ENCODE measurements around the gene OXSM. TPM values are rescaled to one million over a fixed set of nuclear protein-coding genes. Genes with fewer than 3 reads are reported as not detected.

The OXSM gene
- total and polyA plus RNA-seq, 10 of the 15 experiments (the other 5 are each of a cell fraction or from before 2014, with no cell fraction given): 12.9 to 37.5 (median 22.1) TPM

DNA sequence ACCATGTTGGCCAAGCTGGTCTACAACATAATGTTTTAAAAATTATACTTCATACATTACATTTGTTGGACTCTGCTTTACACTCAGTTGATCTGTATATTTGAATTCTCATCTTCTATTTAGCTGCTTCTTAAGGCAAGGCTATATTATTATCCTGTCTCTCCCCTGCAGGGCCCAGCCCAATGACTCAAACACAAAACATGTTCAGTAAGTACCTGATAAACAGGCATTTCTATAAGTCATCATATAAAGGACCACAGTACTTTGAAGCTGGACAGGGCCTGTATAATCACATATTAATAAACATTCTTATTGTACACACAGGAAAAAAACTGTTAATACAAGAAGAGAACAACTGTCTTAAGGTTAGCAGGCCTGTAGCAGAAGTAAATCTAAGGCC is 42.9 kb upstream of the OXSM start (continued):
- TF ChIP-seq EED (IDR thresholded peaks at IDR 0.05; ENCODE audit: low read depth): no peak
- TF ChIP-seq NR2F1 (conservative IDR thresholded peaks at IDR 0.05): no peak
- TF ChIP-seq, protein P1, sequence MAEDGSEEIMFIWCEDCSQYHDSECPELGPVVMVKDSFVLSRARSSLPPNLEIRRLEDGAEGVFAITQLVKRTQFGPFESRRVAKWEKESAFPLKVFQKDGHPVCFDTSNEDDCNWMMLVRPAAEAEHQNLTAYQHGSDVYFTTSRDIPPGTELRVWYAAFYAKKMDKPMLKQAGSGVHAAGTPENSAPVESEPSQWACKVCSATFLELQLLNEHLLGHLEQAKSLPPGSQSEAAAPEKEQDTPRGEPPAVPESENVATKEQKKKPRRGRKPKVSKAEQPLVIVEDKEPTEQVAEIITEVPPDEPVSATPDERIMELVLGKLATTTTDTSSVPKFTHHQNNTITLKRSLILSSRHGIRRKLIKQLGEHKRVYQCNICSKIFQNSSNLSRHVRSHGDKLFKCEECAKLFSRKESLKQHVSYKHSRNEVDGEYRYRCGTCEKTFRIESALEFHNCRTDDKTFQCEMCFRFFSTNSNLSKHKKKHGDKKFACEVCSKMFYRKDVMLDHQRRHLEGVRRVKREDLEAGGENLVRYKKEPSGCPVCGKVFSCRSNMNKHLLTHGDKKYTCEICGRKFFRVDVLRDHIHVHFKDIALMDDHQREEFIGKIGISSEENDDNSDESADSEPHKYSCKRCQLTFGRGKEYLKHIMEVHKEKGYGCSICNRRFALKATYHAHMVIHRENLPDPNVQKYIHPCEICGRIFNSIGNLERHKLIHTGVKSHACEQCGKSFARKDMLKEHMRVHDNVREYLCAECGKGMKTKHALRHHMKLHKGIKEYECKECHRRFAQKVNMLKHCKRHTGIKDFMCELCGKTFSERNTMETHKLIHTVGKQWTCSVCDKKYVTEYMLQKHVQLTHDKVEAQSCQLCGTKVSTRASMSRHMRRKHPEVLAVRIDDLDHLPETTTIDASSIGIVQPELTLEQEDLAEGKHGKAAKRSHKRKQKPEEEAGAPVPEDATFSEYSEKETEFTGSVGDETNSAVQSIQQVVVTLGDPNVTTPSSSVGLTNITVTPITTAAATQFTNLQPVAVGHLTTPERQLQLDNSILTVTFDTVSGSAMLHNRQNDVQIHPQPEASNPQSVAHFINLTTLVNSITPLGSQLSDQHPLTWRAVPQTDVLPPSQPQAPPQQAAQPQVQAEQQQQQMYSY (CRISPR knock-in tag; IDR thresholded peaks at IDR 0.05): no peak
- TF ChIP-seq MYC (IDR thresholded peaks at IDR 0.05; ENCODE audit: insufficient read depth, insufficient read length, insufficient replicate concordance, low read length, severe bottlenecking): no peak
- no peak for TF ChIP-seq CBX5 (IDR thresholded peaks at IDR 0.05; ENCODE audit: low read depth)

DNA sequence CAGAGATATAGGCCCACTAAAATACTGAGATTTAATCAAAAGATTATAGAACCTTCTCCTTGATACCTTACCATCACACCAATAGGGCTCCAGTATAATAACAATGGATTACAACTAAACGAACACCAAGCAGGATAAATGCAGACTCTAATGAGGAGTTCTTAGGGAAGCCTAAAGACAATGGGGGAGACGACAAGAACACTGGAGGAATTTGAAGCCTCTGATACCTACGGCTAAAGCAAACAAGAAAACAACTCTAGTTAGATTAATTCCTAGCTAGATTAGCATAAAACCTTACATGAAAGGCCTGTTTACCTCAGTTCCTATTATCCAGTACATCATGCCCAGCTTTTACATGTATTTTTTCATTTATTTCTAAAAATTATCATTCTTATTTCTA is 41.7 kb upstream of the OXSM start:
- H3K27ac ChIP-seq (ENCODE audit: control insufficient read depth, insufficient read depth): no peak overlapping the region
- no peak overlapping the region for H2AFZ ChIP-seq (ENCODE audit: control insufficient read depth, low read depth, low read length)
- ChIA-PET RAD21 (ENCODE audit: unreplicated experiment) (no interaction called here), SMC1A (ENCODE audit: uncharacterized antibody, unreplicated experiment) (interaction anchor here (0.5 to 2.0 kb wide), 3 partner anchors 9 to 248 kb away, joined by 3 to 6 read pairs (median 4); no protein-coding TSS in a partner anchor), CTCF (interaction anchor here (2.4 kb wide), 1 partner anchor 100 kb away, joined by 6 read pairs; no protein-coding TSS in a partner anchor), POLR2A (no interaction called here)
- no peaks in the 10 kb centered on the region for H3K79me2 ChIP-seq (ENCODE audit: control insufficient read depth, insufficient read depth, low read length)
- in situ Hi-C loops (cut with MboI): no loop called here
- no peaks in the 10 kb centered on the region for H3K27me3 ChIP-seq (replicated peaks in 1 of 2; ENCODE audit: control insufficient read depth in 2 of 2, insufficient read depth in 2 of 2, low read length in 1 of 2)
- FAIRE-seq: no peak
- no peak overlapping the region for H3K4me2 ChIP-seq (ENCODE audit: control insufficient read depth, insufficient read depth)
- no peak overlapping the region for H3K9ac ChIP-seq (ENCODE audit: control insufficient read depth, insufficient read depth, low read length)
- no peak for TF ChIP-seq POU2F2 (IDR thresholded peaks at IDR 0.05; ENCODE audit: borderline replicate concordance, low read depth, low read length)
- no peak for TF ChIP-seq RAD21 (IDR thresholded peaks at IDR 0.05; ENCODE audit: insufficient read depth, low read depth, low read length)
- TF ChIP-seq, protein P2, sequence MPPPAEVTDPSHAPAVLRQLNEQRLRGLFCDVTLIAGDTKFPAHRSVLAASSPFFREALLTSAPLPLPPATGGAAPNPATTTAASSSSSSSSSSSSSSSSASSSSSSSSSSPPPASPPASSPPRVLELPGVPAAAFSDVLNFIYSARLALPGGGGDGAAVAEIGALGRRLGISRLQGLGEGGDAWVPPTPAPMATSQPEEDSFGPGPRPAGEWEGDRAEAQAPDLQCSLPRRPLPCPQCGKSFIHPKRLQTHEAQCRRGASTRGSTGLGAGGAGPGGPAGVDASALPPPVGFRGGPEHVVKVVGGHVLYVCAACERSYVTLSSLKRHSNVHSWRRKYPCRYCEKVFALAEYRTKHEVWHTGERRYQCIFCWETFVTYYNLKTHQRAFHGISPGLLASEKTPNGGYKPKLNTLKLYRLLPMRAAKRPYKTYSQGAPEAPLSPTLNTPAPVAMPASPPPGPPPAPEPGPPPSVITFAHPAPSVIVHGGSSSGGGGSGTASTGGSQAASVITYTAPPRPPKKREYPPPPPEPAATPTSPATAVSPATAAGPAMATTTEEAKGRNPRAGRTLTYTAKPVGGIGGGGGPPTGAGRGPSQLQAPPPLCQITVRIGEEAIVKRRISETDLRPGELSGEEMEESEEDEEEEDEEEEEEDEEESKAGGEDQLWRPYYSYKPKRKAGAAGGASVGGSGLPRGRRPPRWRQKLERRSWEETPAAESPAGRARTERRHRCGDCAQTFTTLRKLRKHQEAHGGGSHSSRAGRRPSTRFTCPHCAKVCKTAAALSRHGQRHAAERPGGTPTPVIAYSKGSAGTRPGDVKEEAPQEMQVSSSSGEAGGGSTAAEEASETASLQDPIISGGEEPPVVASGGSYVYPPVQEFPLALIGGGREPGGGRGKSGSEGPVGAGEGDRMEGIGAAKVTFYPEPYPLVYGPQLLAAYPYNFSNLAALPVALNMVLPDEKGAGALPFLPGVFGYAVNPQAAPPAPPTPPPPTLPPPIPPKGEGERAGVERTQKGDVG (CRISPR knock-in tag; IDR thresholded peaks at IDR 0.05): no peak
- no peak for TF ChIP-seq SIN3A (IDR thresholded peaks at IDR 0.05; ENCODE audit: low read depth, low read length)
- TF ChIP-seq MEF2A (IDR thresholded peaks at IDR 0.05; ENCODE audit: insufficient read depth, low read depth, low read length): no peak
- no peak for TF ChIP-seq NR2F1 (conservative IDR thresholded peaks at IDR 0.05)
- TF ChIP-seq NFXL1 (IDR thresholded peaks at IDR 0.05; ENCODE audit: borderline replicate concordance): no peak
- no peak for TF ChIP-seq GATAD2B (conservative IDR thresholded peaks at IDR 0.05; ENCODE audit: low read depth)
- peaks cover 6 to 33% of the 10 kb centered on the region in 2 experiments for H3K36me3 ChIP-seq (ENCODE audit: control insufficient read depth in 2 of 2, insufficient read depth in 2 of 2, low read length in 1 of 2)
- BruUV-seq (replicated peaks): no TSS peak
- intact Hi-C loops (cut with micrococcal nuclease; ENCODE audit: unreplicated experiment): no loop called here
- no peak for DNase-seq (ENCODE audit: low read depth, low spot score)
- H3K4me3 ChIP-seq: no peak overlapping the region
- ATAC-seq: no peak
- H3K9me3 ChIP-seq (replicated peaks; ENCODE audit: control insufficient read depth, insufficient read depth, low read length): no peaks in the 10 kb centered on the region
- H3K4me1 ChIP-seq (ENCODE audit: control insufficient read depth, insufficient read depth, low read length): no peaks in the 10 kb centered on the region
- H4K20me1 ChIP-seq (ENCODE audit: control insufficient read depth, insufficient read depth): no peaks in the 10 kb centered on the region
- WGBS (ENCODE audit: insufficient coverage, insufficient replicate concordance, low lambda C conversion rate, missing lambda C conversion rate): 100% methylated on average over 3 of the region's 3 CpGs
